GM19043 (cell line): ENCODE measurements around the gene PLAGL2.
"Not testable (repeated sequence)": the region's sequence is repeated elsewhere in the genome, so short reads cannot be mapped to it uniquely, and the experiment has no call there.

Experiments
- ATAC-seq: cut with Tn5 transposase; IDR thresholded peaks from one replicate; pipeline ENCODE4 v1.9.1; 2021; ENCODE audit warnings: low read depth; ENCODE audit not compliant: unreplicated experiment

Gene PLAGL2

DNA sequence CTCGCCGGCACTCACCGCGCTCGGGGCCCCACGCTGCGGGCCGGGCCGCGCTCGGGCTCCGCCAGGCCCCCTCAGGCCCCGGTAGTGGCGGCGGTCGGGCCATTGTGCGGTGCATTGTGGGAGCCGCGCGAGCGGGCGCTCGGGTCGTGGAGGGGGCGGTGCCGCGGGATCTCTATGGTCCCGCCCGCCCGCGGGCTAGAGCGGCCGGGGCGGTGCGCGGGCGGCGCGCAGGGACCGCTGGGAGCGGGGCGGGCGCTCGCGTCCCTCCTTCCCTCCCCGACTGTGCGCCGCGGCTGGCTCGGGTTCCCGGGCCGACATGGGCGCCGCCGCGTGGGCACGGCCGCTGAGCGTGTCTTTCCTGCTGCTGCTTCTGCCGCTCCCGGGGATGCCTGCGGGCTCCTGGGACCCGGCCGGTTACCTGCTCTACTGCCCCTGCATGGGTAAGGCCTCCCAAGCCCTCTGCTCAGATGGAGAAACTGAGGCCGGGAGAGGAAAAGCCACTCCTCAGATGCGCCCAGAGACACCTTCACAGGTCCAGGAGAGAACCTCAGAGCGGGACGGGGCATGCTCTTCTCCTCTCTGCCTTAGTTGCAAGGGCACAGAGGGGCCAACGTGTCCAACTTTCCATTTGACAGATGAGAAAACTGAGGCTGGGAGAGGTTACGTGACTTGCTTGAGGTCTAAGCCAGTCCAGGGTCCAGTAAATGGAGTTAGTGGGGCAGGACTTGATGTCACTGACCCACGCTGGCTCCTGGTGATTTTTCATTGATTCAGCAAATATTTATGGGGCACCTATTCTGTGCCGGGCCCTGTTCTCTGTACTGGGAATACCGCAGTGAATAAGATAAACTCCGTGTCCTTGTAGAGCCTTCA lies at the start of gene PLAGL2, which contains the start of gene POFUT1:
Gene PLAGL2, minus strand, starts transcription at position 118 of the 873 bp plus-strand sequence. CDS start 5,565 bp downstream, outside the sequence.
Gene POFUT1, plus strand, starts transcription at position 255 of the 873 bp plus-strand sequence. Its CDS starts 62 bp downstream, at position 317.
- ATAC-seq: peak; percentile 95

DNA sequence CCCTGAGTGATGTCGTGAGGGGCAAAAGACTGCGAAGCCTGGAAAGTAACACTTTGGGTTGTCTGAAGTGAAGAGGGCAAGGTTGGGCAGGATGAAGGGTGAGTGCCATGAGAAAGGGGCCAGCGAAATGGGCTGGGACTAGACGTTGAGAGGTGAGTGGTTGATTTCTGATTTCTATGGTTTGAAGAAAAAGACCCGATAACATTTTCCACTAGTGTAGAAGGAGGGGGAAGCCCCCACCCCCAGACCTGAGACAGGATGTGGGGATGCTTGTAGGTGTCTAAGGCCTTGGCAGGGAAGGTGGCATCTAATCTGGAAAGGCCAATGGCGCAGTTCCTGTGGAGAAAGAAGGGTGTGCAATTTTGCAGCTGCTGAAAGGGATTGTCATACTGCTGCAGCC lies 44.6 kb upstream of the PLAGL2 start:
- no peak for ATAC-seq

DNA sequence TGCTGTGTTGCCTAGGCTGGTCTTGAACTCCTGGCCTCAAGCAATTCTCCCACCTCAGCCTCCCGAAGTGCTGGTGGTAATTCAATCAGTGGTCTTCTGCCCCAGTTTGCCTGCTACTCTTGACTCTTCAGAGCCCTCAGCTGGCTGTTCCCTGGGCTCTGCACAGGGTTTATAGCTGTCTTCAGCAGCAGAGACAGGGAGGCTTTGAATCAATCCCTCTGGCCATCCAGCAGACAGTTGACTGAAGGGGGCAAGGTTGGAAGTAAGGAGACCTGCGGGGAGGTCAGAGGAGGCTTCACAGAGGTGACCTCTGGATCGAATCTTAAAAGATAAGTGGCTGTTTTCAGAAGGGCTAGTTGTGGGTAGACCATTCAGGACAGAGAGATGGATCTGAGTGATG lies 43.9 kb upstream of the PLAGL2 start:
- ATAC-seq: no peak

- no peak for ATAC-seq
Observed at GRCh38 chr20:32249030-32249738, 41.6 kb upstream of the PLAGL2 start.

- ATAC-seq: no peak
Observed at GRCh38 chr20:32248043-32248442, 40.5 kb upstream of the PLAGL2 start.

DNA sequence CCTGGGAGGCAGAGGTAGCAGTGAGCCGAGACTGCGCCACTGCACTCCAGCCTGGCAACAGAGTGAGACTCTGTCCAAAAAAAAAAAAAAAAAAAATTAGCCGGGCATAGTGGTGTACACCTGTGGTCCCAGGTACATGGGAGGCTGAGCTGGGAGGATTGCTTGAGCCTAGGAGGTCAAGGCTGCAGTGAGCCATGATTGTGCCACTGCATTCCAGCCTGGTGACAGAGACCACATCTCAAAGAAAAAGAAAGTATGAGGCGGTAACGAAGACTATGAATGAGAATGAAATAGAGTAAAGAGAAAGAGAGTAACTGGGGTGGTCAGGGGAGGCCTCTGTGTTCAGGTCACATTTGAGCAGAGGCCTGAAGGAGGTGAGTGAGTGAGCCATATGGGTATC lies 38.7 kb upstream of the PLAGL2 start:
- ATAC-seq: not testable (repeated sequence)

GRCh38 chr20:32244959-32245358 lies 37.4 kb upstream of the PLAGL2 start:
- ATAC-seq: no peak

DNA sequence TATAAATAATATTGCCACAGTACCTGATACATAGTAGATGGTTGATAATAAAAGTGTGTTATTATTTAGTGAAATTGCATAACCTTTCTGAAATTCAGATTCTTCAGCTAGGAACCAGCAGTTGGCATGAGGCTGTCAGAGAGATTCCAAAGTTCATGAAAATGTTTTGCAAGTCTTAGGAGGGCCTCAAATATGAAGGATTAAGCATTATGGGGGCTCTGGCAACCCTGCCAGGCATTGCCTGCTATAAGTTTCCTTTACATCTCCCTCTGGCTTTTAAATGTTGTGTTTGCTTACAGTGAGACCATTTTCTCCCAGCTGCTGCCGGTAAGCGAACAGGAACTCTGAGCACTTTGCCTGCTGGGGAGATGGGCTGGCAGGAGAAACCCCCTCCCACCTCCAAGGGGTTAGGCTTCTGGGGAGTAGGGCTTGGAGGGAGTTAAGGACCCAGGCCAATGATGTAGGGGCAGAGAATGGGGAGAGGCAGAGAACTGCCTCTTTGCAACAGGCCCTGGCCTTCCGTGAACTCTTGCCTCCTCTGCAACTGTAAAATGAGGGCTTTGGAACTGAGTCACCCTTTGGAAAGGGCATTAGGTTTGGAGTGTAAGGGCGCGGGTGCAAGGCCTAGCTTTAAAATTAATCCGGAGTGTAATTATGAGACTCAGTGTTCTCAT lies 36.7 kb upstream of the PLAGL2 start:
- ATAC-seq: no peak

GRCh38 chr20:32241807-32242206 lies 34.3 kb upstream of the PLAGL2 start:
- no peak for ATAC-seq

GRCh38 chr20:32240205-32240604 lies 32.7 kb upstream of the PLAGL2 start:
- ATAC-seq: no peak

DNA sequence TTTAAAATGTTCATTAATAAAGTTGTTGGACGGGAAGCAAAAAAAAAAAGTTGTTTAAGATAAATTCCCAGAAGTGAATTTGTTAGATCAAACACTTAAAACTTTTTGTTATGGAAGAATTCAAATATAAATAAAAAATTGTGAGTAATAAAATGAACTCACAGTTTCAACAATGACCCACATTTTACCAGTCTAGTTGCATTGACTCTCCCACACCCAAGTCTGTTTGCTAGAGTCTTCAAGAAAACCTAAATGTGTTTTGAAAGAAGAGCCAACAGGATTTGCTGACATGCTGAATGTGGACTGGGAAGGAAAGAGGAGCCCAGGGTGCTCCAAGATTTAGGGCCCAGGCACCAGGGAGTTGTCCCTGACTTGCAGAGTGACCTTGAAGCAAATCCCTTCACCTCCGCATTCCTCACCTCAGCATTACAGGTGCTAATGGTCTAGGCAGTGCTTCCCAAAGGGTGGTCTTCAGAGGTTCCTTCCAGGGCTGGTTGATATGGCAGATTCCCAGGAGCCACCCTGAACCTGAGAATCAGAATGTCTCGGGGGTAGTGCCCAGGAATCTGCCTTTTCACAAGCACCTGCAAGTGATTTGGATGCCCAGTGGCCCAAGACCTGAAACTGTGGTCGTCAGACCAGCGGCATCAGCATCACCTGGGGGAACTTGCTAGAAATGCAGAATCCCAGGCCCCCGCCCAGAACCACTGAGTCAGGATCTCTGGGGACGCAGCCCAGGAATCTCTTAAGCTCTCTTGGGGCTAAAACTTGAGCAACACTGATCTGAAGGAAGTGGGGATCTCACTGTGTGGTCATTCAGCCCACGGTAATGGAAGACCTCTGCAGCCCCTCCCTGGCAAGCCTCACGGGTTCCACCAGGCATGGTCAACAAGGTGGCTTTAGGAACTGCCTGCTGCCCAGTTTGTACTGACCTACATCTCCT lies 31.2 kb upstream of the PLAGL2 start:
- no peak for ATAC-seq

DNA sequence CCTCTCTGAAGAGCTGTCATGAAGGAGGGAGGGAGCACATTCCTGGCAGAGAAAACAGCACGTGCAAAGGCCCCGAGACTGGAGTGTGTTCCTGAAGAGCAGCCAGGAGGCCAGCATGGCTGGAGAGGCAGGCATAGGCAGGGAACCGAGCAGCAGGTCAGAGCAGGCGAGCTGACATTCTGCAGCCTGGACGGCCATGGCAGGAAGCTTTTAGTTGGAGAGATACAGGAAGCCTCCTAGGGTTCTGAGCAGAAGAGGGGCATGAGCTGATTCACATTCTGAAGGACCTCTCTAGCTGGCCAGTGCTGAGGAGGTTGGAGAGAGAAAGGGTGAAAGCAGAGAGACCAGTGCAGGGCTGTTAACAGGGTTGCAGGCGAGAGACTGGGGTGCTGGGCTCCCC lies 29.9 kb upstream of the PLAGL2 start:
- no peak for ATAC-seq

GRCh38 chr20:32236819-32237218 lies 29.3 kb upstream of the PLAGL2 start:
- no peak for ATAC-seq

DNA sequence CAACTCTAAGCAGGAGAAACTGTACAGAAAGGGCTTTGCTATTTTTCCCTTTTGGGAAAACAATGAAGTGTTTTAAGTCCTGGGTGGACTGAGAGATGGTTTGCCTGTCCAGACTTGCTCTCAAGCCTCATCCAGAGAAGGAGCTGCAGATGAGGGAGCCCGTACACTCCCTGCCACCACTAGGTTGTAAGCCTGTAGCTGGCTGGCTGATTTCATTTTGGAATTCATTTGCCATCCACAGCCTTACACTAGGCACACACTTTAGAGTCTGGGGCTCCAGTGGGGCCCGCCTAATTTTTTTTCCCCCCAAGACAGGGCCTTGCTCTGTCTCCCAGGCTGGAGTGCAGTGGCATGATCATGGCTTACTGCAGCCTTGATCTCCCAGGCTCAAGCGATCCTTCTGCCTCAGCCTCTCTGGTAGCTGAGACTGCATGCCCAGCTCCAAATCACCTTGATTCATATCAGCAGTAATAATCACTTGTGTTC lies 28.5 kb upstream of the PLAGL2 start:
- ATAC-seq: no peak

DNA sequence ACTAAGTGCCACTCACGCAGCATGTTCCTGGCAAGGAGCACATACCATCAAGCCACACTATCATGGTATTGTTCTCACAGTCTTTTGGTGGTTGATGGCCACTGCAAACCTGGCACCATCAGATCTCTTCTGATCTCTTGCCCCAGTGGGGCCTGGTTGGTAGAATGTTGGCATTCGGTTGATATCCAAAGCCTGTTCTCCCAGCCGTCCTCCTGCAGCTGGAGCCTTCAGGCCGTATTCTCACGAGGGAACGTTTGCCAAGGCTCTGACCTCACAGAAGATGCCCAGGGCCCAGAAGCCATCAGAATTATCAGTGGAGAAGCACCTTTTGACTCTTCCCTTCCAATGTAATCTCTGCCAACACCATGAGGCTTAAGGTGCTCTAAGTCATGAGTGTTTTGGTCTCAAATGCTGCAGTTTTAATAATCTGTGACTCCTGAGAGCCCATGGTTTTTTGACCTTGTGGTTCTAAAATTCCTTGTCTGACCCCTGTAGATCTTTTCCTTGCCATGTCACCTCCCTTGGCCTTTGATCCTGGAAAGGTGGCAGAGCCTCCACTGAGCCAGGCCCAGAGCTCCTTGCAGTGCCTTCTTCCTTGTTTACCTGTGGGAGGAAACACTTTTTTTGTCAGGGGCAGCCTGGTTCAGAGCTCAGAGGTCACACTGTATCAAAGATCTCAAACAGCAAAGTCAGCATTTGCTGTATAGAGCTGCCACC lies 27.9 kb upstream of the PLAGL2 start:
- ATAC-seq: no peak

DNA sequence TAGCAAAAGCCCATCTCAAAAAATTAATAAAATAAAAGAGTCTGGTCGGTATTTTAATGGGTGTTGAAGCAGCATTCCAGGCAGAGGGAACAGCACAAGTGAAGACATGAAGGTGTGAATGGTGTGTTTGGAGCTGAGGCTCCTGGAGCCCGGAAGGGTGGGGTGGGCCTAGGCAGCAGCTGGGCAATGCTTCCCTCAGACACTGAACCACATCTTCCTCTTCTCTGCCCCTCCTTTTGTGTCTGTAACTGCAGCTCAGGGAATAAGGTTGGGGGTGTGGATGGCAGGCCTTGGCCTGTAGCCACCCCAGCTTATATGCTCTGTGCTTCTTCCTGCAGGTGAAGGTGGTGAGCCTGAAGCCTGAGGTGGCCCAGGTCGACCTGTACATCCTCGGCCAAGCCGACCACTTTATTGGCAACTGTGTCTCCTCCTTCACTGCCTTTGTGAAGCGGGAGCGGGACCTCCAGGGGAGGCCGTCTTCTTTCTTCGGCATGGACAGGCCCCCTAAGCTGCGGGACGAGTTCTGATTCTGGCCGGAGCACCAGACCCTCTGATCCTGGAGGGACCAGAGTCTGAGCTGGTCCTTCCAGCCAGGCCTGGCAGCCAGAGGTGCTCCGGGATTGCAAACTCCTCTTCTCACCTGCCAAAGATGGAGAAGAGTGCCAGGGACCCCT lies 26.7 kb upstream of the PLAGL2 start:
- ATAC-seq: no peak

- no peak for ATAC-seq
Observed at GRCh38 chr20:32233286-32233685, 25.7 kb upstream of the PLAGL2 start.

- no peak for ATAC-seq
Observed at GRCh38 chr20:32232326-32232886, 24.9 kb upstream of the PLAGL2 start.
